HCT116 (cell line): Measurements from ENCODE around the gene MNT. TPM values are rescaled to one million over a fixed set of nuclear protein-coding genes. Genes with fewer than 3 reads are reported as not detected.

Experiments used
- ATAC-seq: fragments of 200-7000 bp; cut with Tn5 transposase; 2 replicates; pipeline ENCODE4 v1.9.1; 2020; ENCODE audit warnings: mild to moderate bottlenecking, moderate library complexity
- BruUV-seq: library from RNA; stranded (reverse); fragments of 400-500 nt; replicated peaks from 2 replicates; lab custom pipeline; 2021; lab: Mats Ljungman, UMichigan
- CTCF ChIA-PET: fragments of 300-600 bp; sonication (Branson Sonifier 250); formaldehyde crosslinking; loops from one replicate; lab custom pipeline; 2021; ENCODE audit warnings: antibody characterized with exemption; lab: Charles Lee
- POLR2A ChIA-PET: fragments of 300-600, 350-600 bp; sonication (Branson Sonifier 250); formaldehyde crosslinking; loops from one replicate; lab custom pipeline; 2021; ENCODE audit warnings: antibody characterized with exemption; lab: Charles Lee
- RAD21 ChIA-PET, 2 experiments: fragments of 300-600 bp; sonication (Branson Sonifier 250); formaldehyde crosslinking; loops; one replicate each; lab custom pipeline; 2023; ENCODE audit warnings: low total read pairs in 2 of 2; ENCODE audit not compliant: uncharacterized antibody in 2 of 2, unreplicated experiment in 2 of 2, low non-redundant PET in 1 of 2; lab: Charles Lee
- DNase-seq: peaks from one replicate; pipeline ENCODE4 v3.0.0-alpha.2; 2010; ENCODE audit warnings: low read depth, low spot score
- H2AFZ ChIP-seq: fragments of 200-600 bp; shearing (Covaris generic), sonication (generic); 2 replicates; pipeline ENCODE4 v1.6.1; 2017; ENCODE audit warnings: low read depth, mixed run types, mixed read lengths, antibody characterized with exemption, low read length; ENCODE audit not compliant: poor library complexity, severe bottlenecking
- H3K27ac ChIP-seq: 2 replicates; pipeline ENCODE4 v1.5.1; 2012; ENCODE audit warnings: low read depth, low read length
- H3K27me3 ChIP-seq: fragments of 200-600 bp; sonication (generic); 2 replicates; pipeline ENCODE4 v1.6.1; 2016; ENCODE audit warnings: mixed run types, low read length, mixed read lengths; ENCODE audit not compliant: insufficient read depth
- H3K36me3 ChIP-seq, 2 experiments: fragments of 200-500 bp in 1 of 2; fragments of 200-600 bp in 1 of 2; sonication (Bioruptor generic) in 1 of 2; sonication (generic) in 1 of 2; 2 replicates each; pipeline versions ENCODE4 v1.5.1 to v1.6.1; 2014 to 2016; ENCODE audit warnings: low read length in 2 of 2, inconsistent platforms in 1 of 2, mixed read lengths in 1 of 2, mixed run types in 1 of 2; ENCODE audit not compliant: insufficient read depth in 2 of 2, control insufficient read depth in 1 of 2
- H3K4me1 ChIP-seq, 2 experiments: fragments of 200-600 bp in 1 of 2; sonication (generic) in 1 of 2; 2 replicates each; pipeline versions ENCODE4 v1.5.1 to v1.6.1; 2012 to 2017; ENCODE audit warnings: low read length in 2 of 2, inconsistent platforms in 1 of 2, mild to moderate bottlenecking in 1 of 2, mixed read lengths in 1 of 2, mixed run types in 1 of 2, moderate library complexity in 1 of 2; ENCODE audit not compliant: insufficient read depth in 2 of 2, control insufficient read depth in 1 of 2
- H3K4me2 ChIP-seq: fragments of 200-600 bp; sonication (generic); 2 replicates; pipeline ENCODE4 v1.6.1; 2017; ENCODE audit warnings: mixed run types, low read length, mixed read lengths
- H3K4me3 ChIP-seq, 2 experiments: fragments of 200-600 bp in 1 of 2; sonication (generic) in 1 of 2; replicated peaks in 1 of 2; 2 replicates each; pipeline ENCODE4 v1.5.1; 2011 to 2016; ENCODE audit warnings: low read length in 2 of 2, control low read depth in 1 of 2, low read depth in 1 of 2, mild to moderate bottlenecking in 1 of 2, mixed read lengths in 1 of 2, mixed run types in 1 of 2
- H3K79me2 ChIP-seq: fragments of 200-600 bp; sonication (generic); 2 replicates; pipeline ENCODE4 v1.6.1; 2017; ENCODE audit warnings: mild to moderate bottlenecking, mixed run types, low read length, moderate library complexity, mixed read lengths; ENCODE audit not compliant: insufficient read depth
- H3K9ac ChIP-seq: fragments of 200-600 bp; sonication (generic); 2 replicates; pipeline ENCODE4 v1.6.1; 2016; ENCODE audit warnings: low read length, mixed read lengths
- H3K9me2 ChIP-seq: fragments of 200-600 bp; sonication (generic), shearing (Covaris generic); 2 replicates; pipeline ENCODE4 v1.6.1; 2017; ENCODE audit warnings: mixed run types, mild to moderate bottlenecking, moderate library complexity; ENCODE audit not compliant: insufficient read depth
- H3K9me3 ChIP-seq, 2 experiments: fragments of 200-500 bp in 1 of 2; fragments of 200-600 bp in 1 of 2; sonication (Bioruptor generic) in 1 of 2; sonication (generic) in 1 of 2; 2 replicates each; pipeline ENCODE4 v1.6.1; 2014 to 2017; ENCODE audit warnings: low read length in 2 of 2, mixed read lengths in 2 of 2, inconsistent platforms in 1 of 2, low read depth in 1 of 2, mild to moderate bottlenecking in 1 of 2, mixed run types in 1 of 2, moderate library complexity in 1 of 2; ENCODE audit not compliant: control insufficient read depth in 1 of 2, insufficient read depth in 1 of 2
- H4K20me1 ChIP-seq: fragments of 200-600 bp; sonication (generic), shearing (Covaris generic); 2 replicates; pipeline ENCODE4 v1.6.1; 2017; ENCODE audit warnings: mixed run types, mild to moderate bottlenecking, moderate library complexity; ENCODE audit not compliant: insufficient read depth
- CBX3 ChIP-seq: IDR thresholded peaks from 2 replicates; pipeline ENCODE4 v1.6.1; 2012; ENCODE audit warnings: low read depth
- CTCF ChIP-seq, 3 experiments: fragments of 200-600 bp in 1 of 3; sonication (generic) in 1 of 3; IDR thresholded peaks in 2 of 3; conservative IDR thresholded peaks in 1 of 3; 2 replicates each; pipeline ENCODE4 v1.5.1; 2012 to 2017; ENCODE audit warnings: low read depth in 2 of 3, low read length in 2 of 3, antibody characterized with exemption in 1 of 3, borderline replicate concordance in 1 of 3, control low read depth in 1 of 3, mild to moderate bottlenecking in 1 of 3, mixed read lengths in 1 of 3, mixed run types in 1 of 3, moderate library complexity in 1 of 3; ENCODE audit not compliant: insufficient read depth in 1 of 3
- EZH2phosphoT487 ChIP-seq: fragments of 200-600 bp; IDR thresholded peaks from 2 replicates; pipeline ENCODE4 v1.6.1; 2018; ENCODE audit warnings: antibody characterized with exemption, borderline replicate concordance
- FOSL1 ChIP-seq: IDR thresholded peaks from 2 replicates; pipeline ENCODE4 v1.6.1; 2012; ENCODE audit warnings: low read depth
- JUND ChIP-seq: IDR thresholded peaks from 2 replicates; pipeline ENCODE4 v1.6.1; 2012
- POLR2A ChIP-seq: IDR thresholded peaks from 2 replicates; pipeline ENCODE4 v1.7.0; 2011; ENCODE audit warnings: borderline replicate concordance; ENCODE audit not compliant: insufficient read depth, insufficient read length; ENCODE audit errors: extremely low read depth
- SIN3A ChIP-seq: IDR thresholded peaks from 2 replicates; pipeline ENCODE4 v1.6.1; 2012; ENCODE audit warnings: low read depth
- SP1 ChIP-seq: IDR thresholded peaks from 2 replicates; pipeline ENCODE4 v1.6.1; 2012; ENCODE audit warnings: low read depth
- TCF7L2 ChIP-seq: IDR thresholded peaks from 2 replicates; pipeline ENCODE4 v1.7.0; 2011; ENCODE audit warnings: borderline replicate concordance, inconsistent platforms; ENCODE audit not compliant: insufficient read depth, insufficient read length; ENCODE audit errors: extremely low read depth
- intact Hi-C: fragments of 100-400 bp; cut with micrococcal nuclease; formaldehyde crosslinking; loops from 2 replicates; pipeline ENCODE4 v1.10.0; 2022
- total RNA-seq: library from RNA; stranded (reverse); gene quantifications from one replicate; pipeline ENCODE4 v1.2.1, GENCODE V29; 2021; ENCODE audit not compliant: unreplicated experiment

MNT gene
- total RNA-seq, 1 experiment from 2014 or later, result 37.0 TPM

- TF ChIP-seq POLR2A, result no peak
- TF ChIP-seq FOSL1, result no peak
- TF ChIP-seq TCF7L2, result no peak
- no peak for TF ChIP-seq SIN3A
- no peak for TF ChIP-seq CTCF (IDR thresholded peaks at IDR 0.05 in 2 of 3, conservative IDR thresholded peaks at IDR 0.05 in 1 of 3; ENCODE audit: borderline replicate concordance in 1 of 3, insufficient read depth in 1 of 3, low read depth in 2 of 3, low read length in 2 of 3)
- TF ChIP-seq JUND, result no peak
- no peak for TF ChIP-seq SP1
- TF ChIP-seq EZH2phosphoT487, result no peak
- no peak for TF ChIP-seq CBX3
- no peaks in the 10 kb centered on the region for H3K9me2 ChIP-seq
- ATAC-seq (no peak), DNase-seq (no peak)
- H3K36me3 ChIP-seq, result peaks cover 9 to 15% of the 10 kb centered on the region in 2 experiments; a peak in 2 of 4 replicates
- 0 out of 2 replicates have a peak, but pooled peaks cover 4% of the 10 kb centered on the region for H3K79me2 ChIP-seq
- H3K4me1 ChIP-seq, result peaks cover 0 to 5% of the 10 kb centered on the region in 2 experiments; a peak in 2 of 4 replicates
- H4K20me1 ChIP-seq, result no peaks in the 10 kb centered on the region
- H3K9ac ChIP-seq, result no peak overlapping the region
- H3K4me2 ChIP-seq, result no peak overlapping the region
- RAD21 ChIA-PET, result no interaction called here
- no peak overlapping the region for H3K27ac ChIP-seq
- no peak overlapping the region for H2AFZ ChIP-seq
- CTCF ChIA-PET, result interaction anchor here (6.0 kb wide), 1 partner anchor 37 kb away, joined by 351 read pairs; no protein-coding TSS in a partner anchor
- intact Hi-C loops, result loop anchor here (10.0 kb wide), 1 partner anchor 255 kb away; no protein-coding TSS in a partner anchor
- TSS peak; percentile 34 for BruUV-seq
- POLR2A ChIA-PET, result no interaction called here
- H3K27me3 ChIP-seq, result no peaks in the 10 kb centered on the region
- no peak overlapping the region for H3K4me3 ChIP-seq
- H3K9me3 ChIP-seq, result no peaks in the 10 kb centered on the region
Measured at GRCh38 chr17:2420176-2420575, 19.3 kb upstream of the MNT start.
